Activated CD4-positive, CD25-positive, alpha-beta regulatory T cell treated with anti-CD3 and anti-CD28 coated beads, Interleukin-2, amount 50 U/mL, for 24 hours (primary cell): ENCODE results near the gene DVL2.
A peak's percentile ranks its signal among the peaks of the same experiment; 100 is the strongest.
"Not testable (repeated sequence)": the region's sequence is repeated elsewhere in the genome, so short reads cannot be mapped to it uniquely, and the experiment has no call there.

ENCODE experiments used
- ATAC-seq, 2 donors: fragments of 150-1000 bp; cut with Tn5 transposase; one replicate each; pipeline ENCODE4 v1.10.0; 2021; ENCODE audit warnings: mild to moderate bottlenecking in 1 of 2, moderate library complexity in 1 of 2

Gene DVL2

GRCh38 chr17:7195971-7196370 is 38.3 kb downstream of the DVL2 start:
- no peak for ATAC-seq

- no peak for ATAC-seq
Observed at GRCh38 chr17:7192271-7192937, 41.9 kb downstream of the DVL2 start.

- no peak for ATAC-seq
Observed at GRCh38 chr17:7191571-7192270, 42.6 kb downstream of the DVL2 start.

DNA sequence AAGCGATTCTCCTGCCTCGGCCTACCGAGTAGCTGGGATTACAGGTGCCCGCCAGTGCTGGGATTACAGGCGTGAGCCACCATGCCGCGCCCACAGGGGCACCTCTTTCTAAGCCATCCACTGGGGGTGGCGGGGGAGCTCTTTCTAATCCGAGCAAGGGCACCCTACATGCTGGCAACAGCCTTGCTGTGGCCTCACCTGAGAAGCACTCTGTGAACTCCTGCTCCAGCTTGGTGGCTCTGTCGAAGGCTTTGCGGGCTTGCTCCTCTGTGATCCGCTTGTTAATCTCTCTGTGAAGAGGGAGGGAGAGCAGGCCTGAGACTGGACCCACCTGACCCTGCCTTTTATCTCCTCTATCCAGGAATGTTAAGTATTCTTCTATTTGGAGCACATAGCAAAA is 43.2 kb downstream of the DVL2 start:
- ATAC-seq = no peak

- no peak for ATAC-seq
Observed at GRCh38 chr17:7190276-7190917, 43.9 kb downstream of the DVL2 start.

DNA sequence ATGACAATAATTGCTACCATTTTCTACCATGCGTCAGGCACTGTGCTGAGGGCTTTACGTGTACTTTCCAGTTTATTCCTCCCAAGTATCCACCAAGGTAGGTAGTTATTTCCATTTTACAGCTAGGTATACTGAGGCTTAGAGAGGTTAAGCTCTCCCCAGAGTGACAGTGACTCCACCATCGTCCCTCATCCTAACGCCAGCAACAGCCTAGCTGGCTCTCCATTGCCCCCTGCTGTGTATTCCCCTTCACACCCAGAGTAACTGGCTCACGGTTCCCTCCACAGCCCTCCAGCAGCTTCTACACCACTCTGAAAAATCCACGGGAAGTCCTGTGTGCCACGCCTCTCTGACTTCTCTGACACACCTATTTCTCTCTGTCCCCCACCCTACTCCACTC is 48.1 kb downstream of the DVL2 start:
- ATAC-seq = no peak

GRCh38 chr17:7184647-7185046 is 49.7 kb downstream of the DVL2 start:
- no peak for ATAC-seq

DNA sequence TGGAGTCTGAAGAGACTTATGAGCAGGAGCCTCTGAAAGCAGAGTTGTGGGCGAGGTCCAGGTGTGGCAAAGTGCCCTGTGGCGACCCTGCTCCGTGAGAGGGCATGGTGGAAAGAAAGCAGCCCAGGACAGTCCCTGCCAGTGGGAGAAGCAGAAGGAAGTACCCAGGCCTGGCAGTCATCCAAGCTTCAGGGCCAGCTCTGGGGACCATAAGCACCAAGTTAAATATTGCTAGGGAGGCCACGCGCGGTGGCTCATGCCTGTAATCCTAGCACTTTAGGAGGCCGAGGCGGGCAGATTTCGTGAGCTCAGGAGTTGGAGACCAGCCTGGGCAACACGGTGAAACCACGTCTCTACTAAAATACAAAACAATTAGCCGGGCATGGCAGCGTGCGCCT is 50.2 kb downstream of the DVL2 start:
- ATAC-seq = no peak

- no peak for ATAC-seq
Observed at GRCh38 chr17:7183433-7184090, 50.8 kb downstream of the DVL2 start.

GRCh38 chr17:7182101-7182500 is 52.2 kb downstream of the DVL2 start:
- ATAC-seq = not testable (repeated sequence)

DNA sequence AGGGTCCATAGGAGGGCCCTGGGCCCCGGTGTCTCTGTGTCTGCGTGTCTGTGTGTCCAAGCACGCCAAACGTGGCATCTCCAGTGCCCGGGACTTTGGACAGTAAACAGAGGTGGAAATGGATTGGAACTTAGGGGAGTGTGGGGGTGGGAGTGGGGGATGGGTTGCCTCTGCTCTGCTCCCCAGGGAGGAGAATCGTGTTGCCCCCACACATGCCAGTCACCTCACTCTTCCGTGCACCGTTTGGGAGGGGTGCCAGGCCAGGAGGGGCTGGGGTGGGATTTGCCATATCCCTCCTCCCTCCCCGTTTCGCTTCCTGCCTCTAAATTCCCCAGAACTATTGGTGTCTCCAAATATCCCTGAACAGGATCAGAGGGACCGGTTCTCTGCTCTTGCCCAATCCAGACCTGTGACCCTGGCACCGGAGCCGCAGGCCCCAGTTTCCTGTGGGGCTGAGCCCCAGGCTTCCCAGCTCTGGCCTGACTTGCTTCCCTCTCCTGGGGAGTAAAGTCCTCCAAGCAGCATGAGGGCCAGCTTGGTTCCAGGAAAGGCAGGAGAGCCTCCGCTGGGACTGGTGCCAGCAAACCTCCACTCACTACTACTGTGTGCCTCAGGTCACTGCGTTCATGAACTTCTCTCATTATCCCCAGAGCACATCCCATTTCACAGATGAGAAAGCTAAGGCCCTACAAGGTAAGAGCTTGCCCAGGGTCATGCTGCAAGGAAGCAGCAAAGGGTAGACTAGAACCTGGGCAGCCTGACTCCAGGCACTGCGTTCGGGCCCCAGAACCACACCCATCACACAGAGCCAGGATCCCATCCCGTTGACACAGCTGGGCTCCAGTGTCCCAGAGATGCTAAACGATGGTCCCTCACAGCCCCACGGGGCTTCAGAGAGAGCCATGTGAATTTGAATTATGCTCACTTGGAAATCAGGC is 54.7 kb downstream of the DVL2 start, which contains the start of gene ASGR1:
TSS of gene ASGR1 (minus strand) at position 54 of the 938 bp plus-strand sequence. CDS start 807 bp downstream, outside the sequence.
- no peak for ATAC-seq

DNA sequence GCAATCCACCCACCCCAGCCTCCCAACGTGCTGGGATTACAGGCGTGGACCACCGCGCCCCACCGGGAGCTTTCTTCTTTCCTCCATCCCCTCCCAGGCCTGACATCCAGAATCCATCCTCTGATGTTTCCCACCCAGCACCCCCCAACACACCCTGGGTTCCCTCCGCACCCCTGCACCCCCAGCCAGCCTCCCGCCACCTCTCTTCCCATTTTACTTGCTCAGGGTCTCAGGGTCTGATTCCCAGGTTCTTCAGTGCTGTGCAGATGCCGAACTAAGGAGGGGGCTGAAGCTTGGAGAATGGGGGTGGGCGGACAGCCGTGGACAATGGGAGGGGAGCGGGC is 55.4 kb downstream of the DVL2 start:
- no peak for ATAC-seq

GRCh38 chr17:7177954-7178477 is 56.3 kb downstream of the DVL2 start:
- ATAC-seq = no peak

DNA sequence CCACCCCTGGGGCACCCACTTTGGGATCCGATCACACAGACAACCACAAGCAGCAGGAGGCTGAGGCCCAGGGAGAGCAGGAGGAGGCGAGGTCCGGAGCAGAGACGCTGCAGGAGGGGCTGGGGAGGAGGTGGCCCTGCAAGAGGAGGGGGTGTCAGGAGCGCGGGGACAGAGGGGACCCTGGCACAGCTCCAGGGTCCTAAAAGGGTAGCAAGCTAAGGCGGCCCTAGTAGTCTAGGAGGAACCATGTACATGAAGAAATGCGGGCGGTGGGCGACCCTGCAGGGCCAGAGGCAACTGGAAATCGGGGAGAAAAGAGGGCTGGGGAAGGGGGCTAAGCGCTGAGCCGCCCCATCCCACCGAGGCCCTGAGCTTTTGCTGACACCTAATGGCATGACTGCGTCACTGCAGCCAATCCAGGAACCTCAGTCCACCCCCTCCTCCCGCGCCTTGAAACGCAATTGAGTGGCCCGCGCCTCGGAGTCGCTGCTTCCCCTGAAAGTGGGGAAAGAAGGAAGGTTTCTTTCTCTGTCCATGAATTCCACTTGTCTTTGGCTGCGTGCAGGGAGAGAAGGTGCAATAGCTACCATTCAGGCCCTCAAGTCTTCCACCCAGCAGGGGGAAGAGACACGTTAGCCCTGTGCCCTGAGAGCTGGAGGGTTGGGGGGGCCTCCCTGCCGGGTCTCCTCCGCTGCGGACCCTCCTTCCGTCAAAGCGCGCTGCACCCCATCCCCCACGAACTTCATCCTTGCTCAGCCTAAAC is 56.9 kb downstream of the DVL2 start:
- peak; percentile 63 to 75 for ATAC-seq

DNA sequence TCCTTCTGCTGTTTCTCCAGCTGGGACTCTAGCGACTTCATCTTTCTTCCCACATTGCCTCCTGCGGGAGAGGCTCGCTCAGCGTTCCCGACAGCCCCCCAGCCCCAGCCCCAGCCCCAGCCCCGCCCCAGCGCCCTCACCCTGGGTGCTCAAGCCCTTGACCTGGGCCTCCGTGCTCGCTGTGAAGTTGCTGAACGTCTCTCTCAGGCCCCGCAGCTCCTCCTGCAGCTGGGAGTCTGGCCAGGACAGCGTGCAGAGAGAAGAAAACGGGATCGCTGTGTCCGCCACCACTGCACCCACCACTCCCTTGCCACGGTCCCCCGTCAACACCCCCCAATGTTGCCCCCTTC is 57.5 kb downstream of the DVL2 start:
- no peak for ATAC-seq

DNA sequence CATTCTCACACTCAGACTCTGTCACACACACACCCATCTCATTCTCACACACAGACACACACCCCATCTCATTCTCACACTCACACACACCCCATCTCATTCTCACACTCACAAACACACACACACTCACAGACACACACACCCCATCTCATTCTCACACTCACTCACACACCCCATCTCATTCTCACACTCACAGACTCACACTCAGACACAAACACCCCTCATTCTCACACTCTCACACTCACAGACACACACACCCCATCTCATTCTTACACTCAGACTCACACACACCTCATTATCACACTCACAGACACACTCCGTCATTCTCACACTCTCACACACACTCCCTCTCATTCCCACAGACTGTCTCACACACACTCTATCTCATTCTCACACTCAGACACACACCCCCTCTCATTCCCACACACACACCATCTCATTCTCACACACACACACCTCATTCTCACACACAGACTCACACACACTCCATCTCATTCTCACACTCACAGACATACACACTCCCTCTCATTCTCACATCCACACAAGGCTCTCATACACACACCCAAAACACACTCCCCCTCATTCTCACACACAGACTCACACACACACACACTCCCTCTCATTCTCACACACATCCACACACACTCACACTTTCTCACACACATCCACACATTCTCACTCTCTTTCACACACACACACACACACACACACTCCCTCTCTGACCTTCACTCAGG is 58.0 kb downstream of the DVL2 start:
- no peak for ATAC-seq
